ENCODE results near the gene HOXA9. TPM values are rescaled to one million over a fixed set of nuclear protein-coding genes. Genes with fewer than 3 reads are reported as not detected.
A peak's percentile ranks its signal among the peaks of the same experiment; 100 is the strongest.

Gene HOXA9
- total RNA-seq, 1 experiment from 2014 or later: not detected

GRCh38 chr7:27185854-27186667 lies 20.7 kb upstream of the HOXA9 start:
- Histone ChIP-seq H3K4me3 (ENCODE audit: insufficient read depth, low read depth, low read length) (no peak overlapping the region), H3K36me3 (replicated peaks; ENCODE audit: control insufficient read depth, insufficient read depth, low read length) (no peaks in the 10 kb centered on the region), H3K27me3 (ENCODE audit: control insufficient read depth, insufficient read depth, low read length) (peaks cover 100% of the 10 kb centered on the region)
- DNase-seq: peak; percentile 65

GRCh38 chr7:27185013-27185853 lies 19.9 kb upstream of the HOXA9 start, which contains the start of gene HOXA11:
Gene HOXA11 (minus strand): TSS chr7:27185232. CDS start chr7:27185144, 88 bp downstream.
- H3K36me3 ChIP-seq (replicated peaks; ENCODE audit: control insufficient read depth, insufficient read depth, low read length): no peaks in the 10 kb centered on the region
- peaks cover 100% of the 10 kb centered on the region for H3K27me3 ChIP-seq (ENCODE audit: control insufficient read depth, insufficient read depth, low read length)
- H3K4me3 ChIP-seq (ENCODE audit: insufficient read depth, low read depth, low read length): no peak within 1 kb of the TSS
- DNase-seq: peak; percentile 76

GRCh38 chr7:27184337-27185012 lies 19.1 kb upstream of the HOXA9 start:
- peak; percentile 81 for DNase-seq
- Histone ChIP-seq H3K27me3 (ENCODE audit: control insufficient read depth, insufficient read depth, low read length) (peaks cover 100% of the 10 kb centered on the region), H3K4me3 (ENCODE audit: insufficient read depth, low read depth, low read length) (no peak overlapping the region), H3K36me3 (replicated peaks; ENCODE audit: control insufficient read depth, insufficient read depth, low read length) (no peaks in the 10 kb centered on the region)

- H3K27me3 ChIP-seq (ENCODE audit: control insufficient read depth, insufficient read depth, low read length): peaks cover 100% of the 10 kb centered on the region
- peak; percentile 77 for DNase-seq
- H3K4me3 ChIP-seq (ENCODE audit: insufficient read depth, low read depth, low read length): no peak overlapping the region
- H3K36me3 ChIP-seq (replicated peaks; ENCODE audit: control insufficient read depth, insufficient read depth, low read length): no peaks in the 10 kb centered on the region
Measured at GRCh38 chr7:27183682-27184336, 18.5 kb upstream of the HOXA9 start.

GRCh38 chr7:27182861-27183681 lies 17.7 kb upstream of the HOXA9 start:
- Histone ChIP-seq H3K36me3 (replicated peaks; ENCODE audit: control insufficient read depth, insufficient read depth, low read length) (no peaks in the 10 kb centered on the region), H3K4me3 (ENCODE audit: insufficient read depth, low read depth, low read length) (no peak overlapping the region), H3K27me3 (ENCODE audit: control insufficient read depth, insufficient read depth, low read length) (peaks cover 100% of the 10 kb centered on the region)
- peak; percentile 89 for DNase-seq

GRCh38 chr7:27182285-27182841 lies 17.0 kb upstream of the HOXA9 start:
- Histone ChIP-seq H3K36me3 (replicated peaks; ENCODE audit: control insufficient read depth, insufficient read depth, low read length) (no peaks in the 10 kb centered on the region), H3K27me3 (ENCODE audit: control insufficient read depth, insufficient read depth, low read length) (peaks cover 100% of the 10 kb centered on the region), H3K4me3 (ENCODE audit: insufficient read depth, low read depth, low read length) (no peak overlapping the region)
- DNase-seq: peak; percentile 42

- H3K27me3 ChIP-seq (ENCODE audit: control insufficient read depth, insufficient read depth, low read length): peaks cover 100% of the 10 kb centered on the region
- no peaks in the 10 kb centered on the region for H3K36me3 ChIP-seq (replicated peaks; ENCODE audit: control insufficient read depth, insufficient read depth, low read length)
- peak; percentile 25 for DNase-seq
- no peak overlapping the region for H3K4me3 ChIP-seq (ENCODE audit: insufficient read depth, low read depth, low read length)
Measured at GRCh38 chr7:27181795-27182275, 16.5 kb upstream of the HOXA9 start.

- Histone ChIP-seq H3K4me3 (ENCODE audit: insufficient read depth, low read depth, low read length) (no peak overlapping the region), H3K36me3 (replicated peaks; ENCODE audit: control insufficient read depth, insufficient read depth, low read length) (no peaks in the 10 kb centered on the region), H3K27me3 (ENCODE audit: control insufficient read depth, insufficient read depth, low read length) (peaks cover 100% of the 10 kb centered on the region)
- DNase-seq: peak; percentile 49
Measured at GRCh38 chr7:27180431-27181420, 15.4 kb upstream of the HOXA9 start.

- peaks cover 100% of the 10 kb centered on the region for H3K27me3 ChIP-seq (ENCODE audit: control insufficient read depth, insufficient read depth, low read length)
- H3K4me3 ChIP-seq (ENCODE audit: insufficient read depth, low read depth, low read length): no peak overlapping the region
- peak; percentile 97 for DNase-seq
- H3K36me3 ChIP-seq (replicated peaks; ENCODE audit: control insufficient read depth, insufficient read depth, low read length): no peaks in the 10 kb centered on the region
Measured at GRCh38 chr7:27179503-27180430, 14.4 kb upstream of the HOXA9 start.

- Histone ChIP-seq H3K36me3 (replicated peaks; ENCODE audit: control insufficient read depth, insufficient read depth, low read length) (no peaks in the 10 kb centered on the region), H3K27me3 (ENCODE audit: control insufficient read depth, insufficient read depth, low read length) (peaks cover 100% of the 10 kb centered on the region), H3K4me3 (ENCODE audit: insufficient read depth, low read depth, low read length) (no peak overlapping the region)
- DNase-seq: peak; percentile 57
Measured at GRCh38 chr7:27179030-27179429, 13.7 kb upstream of the HOXA9 start.

GRCh38 chr7:27178366-27178765 lies 13.0 kb upstream of the HOXA9 start:
- Histone ChIP-seq H3K27me3 (ENCODE audit: control insufficient read depth, insufficient read depth, low read length) (peaks cover 100% of the 10 kb centered on the region), H3K4me3 (ENCODE audit: insufficient read depth, low read depth, low read length) (no peak overlapping the region)
- DNase-seq: peak; percentile 39

More at GRCh38 chr7:27178366-27178765, 13.0 kb upstream of the HOXA9 start:
- H3K36me3 ChIP-seq (replicated peaks; ENCODE audit: control insufficient read depth, insufficient read depth, low read length): no peaks in the 10 kb centered on the region

Data from H7 (cell line).